BE2C (cell line): ENCODE measurements around the gene ATP5F1D.

Experiments used
- DNase-seq: peaks from one replicate; pipeline ENCODE4 v3.0.0-alpha.2; 2020
- H3K27me3 ChIP-seq: fragments of 250-450 bp; sonication (Bioruptor Pico); 2 replicates; pipeline ENCODE4 v1.5.1; 2020; ENCODE audit warnings: mild to moderate bottlenecking
- H3K36me3 ChIP-seq: fragments of 250-450 bp; sonication (Bioruptor Pico); 2 replicates; pipeline ENCODE4 v1.5.1; 2020; ENCODE audit warnings: mild to moderate bottlenecking
- H3K4me1 ChIP-seq: fragments of 250-450 bp; sonication (Bioruptor Pico); 2 replicates; pipeline ENCODE4 v1.5.1; 2020
- H3K4me3 ChIP-seq: 2 replicates; pipeline ENCODE4 v1.5.1; 2011; ENCODE audit warnings: low read depth, low read length
- H3K9me3 ChIP-seq: fragments of 250-450 bp; sonication (Bioruptor Pico); 2 replicates; pipeline ENCODE4 v1.5.1; 2020
- TF ChIP-seq, protein P1 (sequence below): IDR thresholded peaks from 2 replicates; pipeline ENCODE4 v1.5.1; 2012; ENCODE audit warnings: mild to moderate bottlenecking, low read depth, low read length

Gene ATP5F1D

DNA sequence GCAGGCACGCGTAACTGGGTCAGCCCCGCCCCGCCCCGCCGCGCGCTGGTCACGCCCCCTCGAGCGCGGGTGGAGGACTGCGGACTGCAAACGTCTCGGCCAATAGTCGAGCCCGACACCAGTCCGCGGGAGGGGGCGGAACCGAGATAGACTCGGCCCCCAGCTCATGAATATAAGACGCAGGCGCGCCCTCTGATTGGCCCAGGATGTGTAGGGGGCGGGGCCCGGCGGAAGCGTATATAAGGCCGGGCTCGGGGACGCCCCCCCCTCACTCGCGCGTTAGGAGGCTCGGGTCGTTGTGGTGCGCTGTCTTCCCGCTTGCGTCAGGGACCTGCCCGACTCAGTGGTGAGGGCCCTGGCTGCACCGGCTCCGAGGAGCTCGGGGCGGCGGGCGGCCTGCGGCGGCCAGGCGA lies 27.5 kb downstream of the ATP5F1D start, which contains the start of gene CIRBP:
Gene CIRBP, plus strand, starts transcription at position 268 of the 413 bp plus-strand sequence. CDS start 1,602 bp downstream, outside the sequence.
- TF ChIP-seq, protein P1, sequence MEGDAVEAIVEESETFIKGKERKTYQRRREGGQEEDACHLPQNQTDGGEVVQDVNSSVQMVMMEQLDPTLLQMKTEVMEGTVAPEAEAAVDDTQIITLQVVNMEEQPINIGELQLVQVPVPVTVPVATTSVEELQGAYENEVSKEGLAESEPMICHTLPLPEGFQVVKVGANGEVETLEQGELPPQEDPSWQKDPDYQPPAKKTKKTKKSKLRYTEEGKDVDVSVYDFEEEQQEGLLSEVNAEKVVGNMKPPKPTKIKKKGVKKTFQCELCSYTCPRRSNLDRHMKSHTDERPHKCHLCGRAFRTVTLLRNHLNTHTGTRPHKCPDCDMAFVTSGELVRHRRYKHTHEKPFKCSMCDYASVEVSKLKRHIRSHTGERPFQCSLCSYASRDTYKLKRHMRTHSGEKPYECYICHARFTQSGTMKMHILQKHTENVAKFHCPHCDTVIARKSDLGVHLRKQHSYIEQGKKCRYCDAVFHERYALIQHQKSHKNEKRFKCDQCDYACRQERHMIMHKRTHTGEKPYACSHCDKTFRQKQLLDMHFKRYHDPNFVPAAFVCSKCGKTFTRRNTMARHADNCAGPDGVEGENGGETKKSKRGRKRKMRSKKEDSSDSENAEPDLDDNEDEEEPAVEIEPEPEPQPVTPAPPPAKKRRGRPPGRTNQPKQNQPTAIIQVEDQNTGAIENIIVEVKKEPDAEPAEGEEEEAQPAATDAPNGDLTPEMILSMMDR: no peak
- H3K4me1 ChIP-seq: peaks cover 35% of the 10 kb centered on the region
- peaks cover 35% of the 10 kb centered on the region for H3K36me3 ChIP-seq

GRCh38 chr19:1269478-1270212 lies 28.1 kb downstream of the ATP5F1D start:
- Histone ChIP-seq H3K4me1 (peaks cover 38% of the 10 kb centered on the region), H3K9me3 (no peaks in the 10 kb centered on the region), H3K4me3 (peak overlapping the region; percentile 83), H3K27me3 (peaks cover 3% of the 10 kb centered on the region; the same call in 1 of the 2 replicates), H3K36me3 (peaks cover 40% of the 10 kb centered on the region)
- TF ChIP-seq, protein P1: 0 out of 2 replicates have a peak, but pooled peaks have one; percentile 1
- peak; percentile 92 for DNase-seq

More for the DNA sequence above, 27.5 kb downstream of the ATP5F1D start, which contains the start of gene CIRBP:
- Histone ChIP-seq H3K27me3 (peaks cover 3% of the 10 kb centered on the region; the same call in 1 of the 2 replicates), H3K4me3 (peak within 1 kb of the TSS; percentile 83), H3K9me3 (no peaks in the 10 kb centered on the region)
- peak; percentile 100 for DNase-seq

DNA sequence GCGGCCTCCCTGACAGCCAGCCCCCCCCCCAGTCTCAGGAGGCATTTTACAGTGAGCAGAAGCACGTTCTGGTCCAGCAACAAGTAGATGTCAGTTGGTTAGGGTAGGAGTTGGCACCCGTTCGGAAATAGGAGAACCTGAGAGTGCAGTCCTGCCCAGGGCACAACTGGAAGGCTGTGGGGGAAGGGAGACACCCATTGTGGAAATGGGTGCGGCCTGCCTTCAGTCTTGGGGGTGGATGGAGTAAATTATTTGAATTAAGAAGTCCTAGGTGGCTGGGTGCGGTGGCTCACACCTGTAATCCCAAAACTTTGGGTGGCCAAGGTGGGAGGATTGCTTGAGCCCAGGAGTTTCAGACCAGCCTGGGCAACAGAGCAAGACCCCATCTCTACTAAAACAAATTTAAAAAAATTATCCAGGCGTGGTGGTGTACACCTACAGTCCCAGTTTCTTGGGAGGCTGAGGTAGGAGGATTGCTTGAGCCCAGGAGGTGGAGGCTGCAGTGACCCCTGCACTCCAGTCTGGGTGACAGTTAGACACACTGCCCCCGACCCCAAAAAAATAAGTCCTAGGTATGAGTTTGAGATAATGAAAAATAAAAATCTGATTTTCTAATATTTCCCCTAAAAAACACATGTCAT lies 28.8 kb downstream of the ATP5F1D start:
- Histone ChIP-seq H3K9me3 (no peaks in the 10 kb centered on the region), H3K36me3 (peaks cover 46% of the 10 kb centered on the region), H3K4me3 (peak overlapping the region; percentile 83), H3K27me3 (peaks cover 3% of the 10 kb centered on the region; the same call in 1 of the 2 replicates), H3K4me1 (peaks cover 31% of the 10 kb centered on the region)
- DNase-seq: no peak
- TF ChIP-seq, protein P1: 0 out of 2 replicates have a peak, but pooled peaks have one; percentile 0

DNA sequence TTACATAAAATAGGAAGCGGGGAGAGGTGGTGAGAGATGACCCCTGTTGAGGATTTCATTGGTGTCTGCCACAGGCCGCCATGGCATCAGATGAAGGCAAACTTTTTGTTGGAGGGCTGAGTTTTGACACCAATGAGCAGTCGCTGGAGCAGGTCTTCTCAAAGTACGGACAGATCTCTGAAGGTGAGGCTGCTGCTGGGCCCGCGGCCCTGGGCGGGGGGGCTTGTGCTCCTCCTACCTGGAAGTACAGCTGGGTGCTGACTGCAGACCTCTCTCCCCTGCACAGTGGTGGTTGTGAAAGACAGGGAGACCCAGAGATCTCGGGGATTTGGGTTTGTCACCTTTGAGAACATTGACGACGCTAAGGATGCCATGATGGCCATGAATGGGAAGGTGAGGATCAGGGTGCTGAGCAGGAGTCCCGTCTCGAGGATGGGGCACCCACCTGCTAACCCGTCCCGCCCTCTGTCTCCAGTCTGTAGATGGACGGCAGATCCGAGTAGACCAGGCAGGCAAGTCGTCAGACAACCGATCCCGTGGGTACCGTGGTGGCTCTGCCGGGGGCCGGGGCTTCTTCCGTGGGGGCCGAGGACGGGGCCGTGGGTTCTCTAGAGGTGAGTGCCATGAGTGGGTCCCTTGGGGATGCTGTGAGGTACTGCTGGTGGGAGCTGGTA lies 29.4 kb downstream of the ATP5F1D start:
- DNase-seq: no peak
- Histone ChIP-seq H3K4me1 (peaks cover 27% of the 10 kb centered on the region), H3K9me3 (no peaks in the 10 kb centered on the region), H3K36me3 (peaks cover 46% of the 10 kb centered on the region), H3K4me3 (peak overlapping the region; percentile 83), H3K27me3 (peaks cover 3% of the 10 kb centered on the region; the same call in 1 of the 2 replicates)
- TF ChIP-seq, protein P1: no peak

DNA sequence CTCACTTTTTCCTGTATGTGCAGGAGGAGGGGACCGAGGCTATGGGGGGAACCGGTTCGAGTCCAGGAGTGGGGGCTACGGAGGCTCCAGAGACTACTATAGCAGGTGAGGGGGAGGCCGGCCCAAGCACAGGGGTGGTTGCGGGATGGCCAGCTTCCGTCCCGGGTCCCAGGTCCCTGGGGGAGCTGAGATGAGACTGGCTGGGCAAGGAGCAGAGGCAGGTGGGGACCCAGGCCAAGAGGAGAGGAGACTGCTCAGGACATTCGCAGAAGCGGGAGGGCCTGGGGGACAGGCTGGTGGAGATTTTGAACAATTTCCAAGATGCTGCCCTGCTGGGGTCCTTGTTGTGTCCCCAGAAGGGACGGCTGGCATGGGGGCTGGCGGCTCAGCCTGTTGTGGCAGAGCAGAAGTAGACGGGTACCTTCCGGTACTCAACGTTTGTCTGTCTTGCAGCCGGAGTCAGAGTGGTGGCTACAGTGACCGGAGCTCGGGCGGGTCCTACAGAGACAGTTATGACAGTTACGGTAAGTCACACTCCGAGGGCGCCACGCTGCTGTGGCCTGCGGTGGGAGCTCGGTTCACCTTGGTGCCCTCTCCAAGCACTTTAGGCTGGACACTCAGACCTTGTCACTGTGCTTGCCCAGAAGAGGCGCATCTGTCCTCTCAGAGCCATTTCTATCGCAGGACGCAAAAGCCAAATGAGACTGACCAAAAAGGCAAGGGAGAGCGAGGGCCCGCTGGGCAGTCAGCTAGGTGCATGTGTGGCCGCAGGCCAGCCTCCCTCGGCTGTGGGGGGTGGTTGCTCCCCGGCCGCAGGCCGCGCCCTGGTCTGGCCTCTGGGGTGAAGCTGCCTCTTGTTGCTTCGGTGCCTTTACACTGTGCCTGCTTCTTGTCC lies 30.2 kb downstream of the ATP5F1D start:
- Histone ChIP-seq H3K4me3 (no peak overlapping the region), H3K27me3 (peaks cover 3% of the 10 kb centered on the region; the same call in 1 of the 2 replicates), H3K4me1 (peaks cover 25% of the 10 kb centered on the region), H3K36me3 (peaks cover 46% of the 10 kb centered on the region), H3K9me3 (no peaks in the 10 kb centered on the region)
- TF ChIP-seq, protein P1: no peak
- DNase-seq: no peak
